ENCODE data around the gene IL27RA.

Gene IL27RA

DNA sequence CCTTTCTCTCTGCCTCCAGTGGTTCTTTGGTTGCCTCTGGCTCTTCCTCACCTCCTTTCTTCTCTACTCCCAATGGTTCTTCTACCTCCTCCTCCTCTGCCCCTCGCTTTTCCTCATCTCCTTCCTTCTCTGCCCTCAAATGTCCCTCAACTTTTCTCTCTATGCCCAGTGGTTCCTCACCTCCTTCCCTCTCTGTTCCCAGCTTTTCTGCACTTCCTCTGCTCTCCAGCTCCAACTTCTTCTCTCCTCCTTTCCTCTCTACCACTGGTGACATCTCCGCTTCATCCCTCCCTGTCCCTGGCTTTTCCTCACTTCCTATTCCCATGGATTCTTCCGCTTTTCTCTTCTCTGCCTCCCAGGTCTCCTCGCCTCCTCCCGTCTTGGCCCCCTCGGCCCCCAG lies 22.5 kb downstream of the IL27RA start:
- TF ChIP-seq, protein P1, sequence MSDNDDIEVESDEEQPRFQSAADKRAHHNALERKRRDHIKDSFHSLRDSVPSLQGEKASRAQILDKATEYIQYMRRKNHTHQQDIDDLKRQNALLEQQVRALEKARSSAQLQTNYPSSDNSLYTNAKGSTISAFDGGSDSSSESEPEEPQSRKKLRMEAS (IDR thresholded peaks at IDR 0.05; ENCODE audit: low read depth, low read length) = no peak
- TF ChIP-seq MYC (IDR thresholded peaks at IDR 0.05; ENCODE audit: low read depth, low read length) (no peak), POLR2A (IDR thresholded peaks at IDR 0.05; ENCODE audit: extremely low read depth, insufficient read length) (no peak)
- TF ChIP-seq, protein P2, sequence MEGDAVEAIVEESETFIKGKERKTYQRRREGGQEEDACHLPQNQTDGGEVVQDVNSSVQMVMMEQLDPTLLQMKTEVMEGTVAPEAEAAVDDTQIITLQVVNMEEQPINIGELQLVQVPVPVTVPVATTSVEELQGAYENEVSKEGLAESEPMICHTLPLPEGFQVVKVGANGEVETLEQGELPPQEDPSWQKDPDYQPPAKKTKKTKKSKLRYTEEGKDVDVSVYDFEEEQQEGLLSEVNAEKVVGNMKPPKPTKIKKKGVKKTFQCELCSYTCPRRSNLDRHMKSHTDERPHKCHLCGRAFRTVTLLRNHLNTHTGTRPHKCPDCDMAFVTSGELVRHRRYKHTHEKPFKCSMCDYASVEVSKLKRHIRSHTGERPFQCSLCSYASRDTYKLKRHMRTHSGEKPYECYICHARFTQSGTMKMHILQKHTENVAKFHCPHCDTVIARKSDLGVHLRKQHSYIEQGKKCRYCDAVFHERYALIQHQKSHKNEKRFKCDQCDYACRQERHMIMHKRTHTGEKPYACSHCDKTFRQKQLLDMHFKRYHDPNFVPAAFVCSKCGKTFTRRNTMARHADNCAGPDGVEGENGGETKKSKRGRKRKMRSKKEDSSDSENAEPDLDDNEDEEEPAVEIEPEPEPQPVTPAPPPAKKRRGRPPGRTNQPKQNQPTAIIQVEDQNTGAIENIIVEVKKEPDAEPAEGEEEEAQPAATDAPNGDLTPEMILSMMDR (IDR thresholded peaks at IDR 0.05; ENCODE audit: low read depth, low read length) = no peak

DNA sequence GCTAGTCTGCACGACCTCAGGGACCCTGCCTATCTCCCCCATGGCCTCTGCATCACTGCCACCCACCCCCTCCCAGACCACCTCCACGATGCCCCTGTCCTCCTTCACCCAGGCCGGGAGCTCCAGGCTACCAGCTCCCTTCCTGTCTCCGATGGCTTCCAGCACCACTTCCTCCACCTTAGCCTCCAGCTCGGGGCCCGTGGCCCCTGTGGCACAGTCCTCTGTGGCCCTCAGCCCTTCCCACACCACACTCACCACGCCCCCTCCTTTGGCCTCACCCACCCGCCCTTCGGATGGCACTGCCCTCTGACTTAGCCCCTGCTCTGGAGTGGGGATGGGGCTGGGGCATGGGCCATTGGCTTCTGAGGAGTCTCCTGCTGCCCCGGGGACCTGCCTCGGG lies 23.2 kb downstream of the IL27RA start:
- no peak for DNase-seq (ENCODE audit: low read depth)
- TF ChIP-seq MYC (IDR thresholded peaks at IDR 0.05; ENCODE audit: low read depth, low read length) = no peak
- no peak for TF ChIP-seq POLR2A (IDR thresholded peaks at IDR 0.05; ENCODE audit: extremely low read depth, insufficient read length)
- TF ChIP-seq, protein P2 (IDR thresholded peaks at IDR 0.05; ENCODE audit: low read depth, low read length) = no peak
- TF ChIP-seq, protein P1 (IDR thresholded peaks at IDR 0.05; ENCODE audit: low read depth, low read length) = no peak
- H3K4me3 ChIP-seq (ENCODE audit: low read depth, low read length) = no peak overlapping the region

More for the DNA sequence above, 22.5 kb downstream of the IL27RA start:
- H3K4me3 ChIP-seq (ENCODE audit: low read depth, low read length) = no peak overlapping the region
- no peak for DNase-seq (ENCODE audit: low read depth)

DNA sequence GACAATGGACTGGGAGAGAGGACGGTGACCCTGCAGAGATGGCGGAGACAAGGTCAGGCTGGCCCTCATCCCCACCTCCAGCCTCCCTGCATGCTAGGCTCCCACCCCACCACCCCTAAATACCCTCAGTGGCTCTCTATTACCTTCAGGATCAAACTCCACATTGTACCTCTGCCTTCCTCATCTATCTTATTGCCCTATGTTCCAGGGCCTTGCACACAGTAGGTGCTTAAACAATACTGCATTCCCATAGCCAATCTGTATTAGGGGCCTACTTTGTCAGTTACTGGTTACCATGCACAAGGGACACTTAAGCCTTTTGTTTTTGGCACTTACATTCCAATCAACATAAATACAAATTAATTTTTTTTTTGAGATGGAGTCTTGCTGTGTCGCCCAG lies 23.8 kb downstream of the IL27RA start:
- no peak overlapping the region for H3K4me3 ChIP-seq (ENCODE audit: low read depth, low read length)
- DNase-seq (ENCODE audit: low read depth) = no peak
- TF ChIP-seq, protein P1 (IDR thresholded peaks at IDR 0.05; ENCODE audit: low read depth, low read length) = no peak
- TF ChIP-seq POLR2A (IDR thresholded peaks at IDR 0.05; ENCODE audit: extremely low read depth, insufficient read length) (no peak), MYC (IDR thresholded peaks at IDR 0.05; ENCODE audit: low read depth, low read length) (no peak)
- TF ChIP-seq, protein P2 (IDR thresholded peaks at IDR 0.05; ENCODE audit: low read depth, low read length) = no peak

DNA sequence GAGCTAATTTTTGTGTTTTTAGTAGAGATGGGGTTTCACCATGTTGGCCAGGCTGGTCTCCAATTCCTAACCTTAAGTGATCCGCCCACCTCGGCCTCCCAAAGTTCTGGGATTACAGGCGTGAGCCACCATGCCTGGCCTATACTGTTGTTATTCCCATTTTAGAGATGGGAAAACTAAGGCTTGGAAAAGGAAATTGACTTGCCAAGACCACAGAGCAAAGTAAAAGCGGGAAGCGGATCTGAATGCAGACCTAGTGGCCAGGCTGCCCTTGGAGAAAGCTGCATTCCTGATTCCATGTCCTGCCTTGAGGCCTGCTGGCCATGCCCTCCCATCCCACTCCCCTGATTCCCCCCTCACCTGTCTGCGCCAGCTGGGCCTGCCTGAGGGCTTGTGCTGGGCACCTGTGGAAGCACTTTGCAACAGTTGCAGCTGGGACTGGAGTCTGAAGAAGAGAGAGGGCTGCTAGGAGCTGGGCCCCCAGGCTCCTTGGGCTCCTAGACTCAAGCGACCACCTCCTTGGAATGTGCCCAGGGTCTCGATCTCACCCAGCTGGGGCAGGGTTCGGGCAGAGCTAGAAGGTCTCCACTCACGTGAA lies 24.6 kb downstream of the IL27RA start:
- DNase-seq (ENCODE audit: low read depth) = no peak
- no peak overlapping the region for H3K4me3 ChIP-seq (ENCODE audit: low read depth, low read length)
- TF ChIP-seq, protein P1 (IDR thresholded peaks at IDR 0.05; ENCODE audit: low read depth, low read length) = no peak
- TF ChIP-seq POLR2A (IDR thresholded peaks at IDR 0.05; ENCODE audit: extremely low read depth, insufficient read length) (no peak), MYC (IDR thresholded peaks at IDR 0.05; ENCODE audit: low read depth, low read length) (no peak)
- TF ChIP-seq, protein P2 (IDR thresholded peaks at IDR 0.05; ENCODE audit: low read depth, low read length) = no peak

DNA sequence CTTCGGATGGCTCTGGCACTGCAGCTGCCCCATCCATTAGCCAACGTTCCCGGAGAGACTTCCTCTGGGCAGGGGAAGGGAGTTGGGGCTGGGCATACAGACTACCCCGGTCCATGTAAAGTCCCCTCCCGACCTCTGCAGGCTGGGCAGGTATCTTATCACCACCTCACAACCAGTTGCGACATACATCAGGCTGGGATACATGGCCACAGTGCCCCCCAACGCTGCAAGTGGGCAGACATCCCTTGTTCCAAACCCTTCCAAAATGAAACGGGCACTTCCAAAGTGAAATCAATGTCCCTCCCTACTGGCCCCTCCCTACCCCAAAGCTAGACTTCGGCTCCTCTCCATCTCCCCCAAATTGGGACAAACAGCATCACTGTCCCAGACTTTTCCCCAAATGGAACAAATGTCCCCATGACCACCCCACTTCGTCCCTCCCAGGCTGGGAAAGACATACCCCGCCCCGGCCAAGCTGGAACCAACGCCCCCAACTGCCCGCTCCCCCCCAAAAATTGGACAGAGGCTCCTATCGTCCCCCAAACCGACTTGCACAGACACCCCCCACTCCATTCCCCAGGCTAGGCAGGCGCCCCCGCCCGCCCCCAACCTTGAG lies 25.3 kb downstream of the IL27RA start:
- no peak overlapping the region for H3K4me3 ChIP-seq (ENCODE audit: low read depth, low read length)
- TF ChIP-seq, protein P2 (IDR thresholded peaks at IDR 0.05; ENCODE audit: low read depth, low read length) = no peak
- TF ChIP-seq, protein P1 (IDR thresholded peaks at IDR 0.05; ENCODE audit: low read depth, low read length) = no peak
- TF ChIP-seq MYC (IDR thresholded peaks at IDR 0.05; ENCODE audit: low read depth, low read length) (no peak), POLR2A (IDR thresholded peaks at IDR 0.05; ENCODE audit: extremely low read depth, insufficient read length) (no peak)
- DNase-seq (ENCODE audit: low read depth) = no peak
